HT-29 (cell line): ENCODE measurements around the gene ZNF474. TPM values are rescaled to one million over a fixed set of nuclear protein-coding genes. Genes with fewer than 3 reads are reported as not detected.
A peak's percentile ranks its signal among the peaks of the same experiment; 100 is the strongest.
"Not testable (repeated sequence)": the region's sequence is repeated elsewhere in the genome, so short reads cannot be mapped to it uniquely, and the experiment has no call there.

Experiments
- DNase-seq: peaks from one replicate; pipeline ENCODE4 v3.0.0-alpha.2; 2015; ENCODE audit warnings: low spot score
- total RNA-seq: library from RNA; depleted of rRNA; stranded (reverse); fragments of >200 nt; shearing (Covaris generic); gene quantifications from 2 replicates; pipeline ENCODE4 v1.2.3, GENCODE V29; 2014; rRNA removed

The ZNF474 gene
- 0.08 and 0.29 TPM in 2 replicates for total RNA-seq

GRCh38 chr5:122129306-122129705 is at the start of gene ZNF474:
Gene ZNF474, plus strand, starts transcription at chr5:122129546. Its CDS starts 22,445 bp downstream, at chr5:122151991.
- peak; percentile 93 for DNase-seq

GRCh38 chr5:122081541-122081940 is 47.8 kb upstream of the ZNF474 start:
- DNase-seq, result no peak

GRCh38 chr5:122083535-122083934 is 45.8 kb upstream of the ZNF474 start:
- no peak for DNase-seq

GRCh38 chr5:122085041-122085440 is 44.3 kb upstream of the ZNF474 start:
- no peak for DNase-seq

GRCh38 chr5:122089096-122090013 is 40.0 kb upstream of the ZNF474 start:
- DNase-seq, result no peak

GRCh38 chr5:122091936-122092600 is 37.3 kb upstream of the ZNF474 start:
- DNase-seq, result peak; percentile 59

GRCh38 chr5:122093415-122094180 is 35.7 kb upstream of the ZNF474 start:
- no peak for DNase-seq

GRCh38 chr5:122094251-122094650 is 35.1 kb upstream of the ZNF474 start:
- DNase-seq, result not testable (repeated sequence)

- no peak for DNase-seq
Observed at GRCh38 chr5:122095158-122095557, 34.2 kb upstream of the ZNF474 start.

GRCh38 chr5:122097391-122097790 is 32.0 kb upstream of the ZNF474 start:
- DNase-seq, result no peak

- no peak for DNase-seq
Observed at GRCh38 chr5:122099060-122099790, 30.1 kb upstream of the ZNF474 start.

GRCh38 chr5:122101636-122102285 is 27.6 kb upstream of the ZNF474 start:
- DNase-seq, result peak; percentile 63

- no peak for DNase-seq
Observed at GRCh38 chr5:122102825-122103224, 26.5 kb upstream of the ZNF474 start.

GRCh38 chr5:122105909-122106308 is 23.4 kb upstream of the ZNF474 start:
- no peak for DNase-seq

- no peak for DNase-seq
Observed at GRCh38 chr5:122107016-122107415, 22.3 kb upstream of the ZNF474 start.

GRCh38 chr5:122110987-122111386 is 18.4 kb upstream of the ZNF474 start:
- no peak for DNase-seq

GRCh38 chr5:122111460-122111859 is 17.9 kb upstream of the ZNF474 start:
- DNase-seq, result no peak

GRCh38 chr5:122112063-122112462 is 17.3 kb upstream of the ZNF474 start:
- DNase-seq, result no peak

GRCh38 chr5:122112733-122113558 is 16.4 kb upstream of the ZNF474 start:
- DNase-seq, result no peak

GRCh38 chr5:122114501-122114900 is 14.8 kb upstream of the ZNF474 start:
- DNase-seq, result no peak
